ENCODE measurements around the gene RNASET2. TPM values are rescaled to one million over a fixed set of nuclear protein-coding genes. Genes with fewer than 3 reads are reported as not detected.

RNASET2 gene
- total and polyA plus RNA-seq, 2 of the 13 experiments (the other 11 are each of a cell fraction or from before 2014, with no cell fraction given) = 44.6 to 597 TPM

DNA sequence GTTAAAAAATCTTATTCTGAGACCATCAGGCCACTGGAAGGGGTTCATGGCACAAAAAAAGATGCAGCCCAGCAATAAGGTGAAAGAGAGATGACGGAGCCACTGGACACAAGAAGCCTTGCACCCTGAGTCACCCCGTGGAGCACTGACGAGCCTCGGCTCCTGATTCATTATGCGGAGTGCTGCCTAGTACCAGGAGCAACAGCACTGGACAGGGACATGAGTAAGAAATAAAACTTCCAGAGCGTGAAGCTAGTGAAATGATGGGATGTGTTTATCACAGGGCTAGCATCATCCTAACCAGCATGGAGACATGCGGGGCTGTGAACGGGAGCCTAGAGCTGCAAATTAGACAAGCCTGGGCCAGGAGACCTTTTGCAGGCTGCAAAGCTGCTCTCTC is 53.3 kb downstream of the RNASET2 start:
- no peak for ATAC-seq

DNA sequence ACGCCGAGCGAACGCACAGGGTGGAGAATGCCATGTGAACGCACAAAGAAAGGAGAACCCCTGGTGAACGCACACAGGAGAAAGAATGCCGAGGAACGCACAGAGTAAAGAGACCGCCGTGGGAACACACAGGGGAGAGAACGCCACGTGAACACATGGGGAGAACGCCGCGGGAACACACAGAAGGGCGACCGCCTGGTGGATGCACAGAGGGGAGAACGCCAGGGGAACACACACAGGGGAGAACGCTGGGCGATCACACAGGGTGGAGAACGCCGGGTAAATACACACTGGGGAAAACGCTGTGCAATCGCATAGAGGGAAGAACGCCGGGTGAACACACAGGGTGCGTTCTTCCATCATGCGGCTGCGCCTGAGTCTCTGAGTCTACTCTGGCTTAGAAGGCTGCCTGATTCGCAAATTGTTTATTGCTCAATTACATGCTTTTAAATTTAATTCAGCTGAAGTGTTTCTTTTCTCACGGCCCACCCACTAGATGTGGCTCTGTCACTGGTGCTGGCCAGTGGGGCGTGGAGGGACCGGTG is 54.1 kb downstream of the RNASET2 start:
- BruUV-seq (replicated peaks) = no TSS peak
- Histone ChIP-seq H3K27me3 (ENCODE audit: control insufficient read depth in 1 of 2, insufficient read depth in 2 of 2, low read length in 2 of 2) (no peaks in the 10 kb centered on the region), H3K9ac (ENCODE audit: insufficient read depth, low read depth, low read length) (no peak overlapping the region), H4K20me1 (ENCODE audit: insufficient read depth, low read length) (no peaks in the 10 kb centered on the region), H3K27ac (ENCODE audit: extremely low read length, insufficient read depth, low read length) (no peak overlapping the region), H2AFZ (ENCODE audit: low read length) (no peak overlapping the region), H3K9me3 (ENCODE audit: low read length) (no peaks in the 10 kb centered on the region), H3K4me2 (ENCODE audit: low read depth, low read length) (no peak overlapping the region), H3K4me3 (replicated peaks in 1 of 3; ENCODE audit: insufficient read depth in 1 of 3, low read depth in 2 of 3, low read length in 3 of 3) (no peak overlapping the region), H3K4me1 (ENCODE audit: insufficient read depth, low read length) (no peaks in the 10 kb centered on the region), H3K79me2 (ENCODE audit: insufficient read depth, low read length) (no peaks in the 10 kb centered on the region), H3K36me3 (replicated peaks in 1 of 2; ENCODE audit: control insufficient read depth in 1 of 2, insufficient read depth in 2 of 2, low read length in 2 of 2) (no peaks in the 10 kb centered on the region)
- ATAC-seq (no peak), DNase-seq (ENCODE audit: low spot score) (no peak), FAIRE-seq (no peak)
- in situ Hi-C loops (cut with HindIII; ENCODE audit: extremely low pct_ligation_motif_present, low pct_unique_long_range_greater_than_20kb) = no loop called here
- ChIA-PET CTCF (ENCODE audit: low intra/inter-chr PET ratio, low total read pairs) (no interaction called here), POLR2A (no interaction called here)
- 78% methylated on average over 33 of the region's 33 CpGs for WGBS (ENCODE audit: low lambda C conversion rate)
- intact Hi-C loops (cut with micrococcal nuclease; ENCODE audit: unreplicated experiment) = no loop called here
- TF ChIP-seq ZFP36 (IDR thresholded peaks at IDR 0.05; ENCODE audit: borderline replicate concordance, low read depth, low read length, partially characterized antibody) = no peak
- TF ChIP-seq, protein P1, sequence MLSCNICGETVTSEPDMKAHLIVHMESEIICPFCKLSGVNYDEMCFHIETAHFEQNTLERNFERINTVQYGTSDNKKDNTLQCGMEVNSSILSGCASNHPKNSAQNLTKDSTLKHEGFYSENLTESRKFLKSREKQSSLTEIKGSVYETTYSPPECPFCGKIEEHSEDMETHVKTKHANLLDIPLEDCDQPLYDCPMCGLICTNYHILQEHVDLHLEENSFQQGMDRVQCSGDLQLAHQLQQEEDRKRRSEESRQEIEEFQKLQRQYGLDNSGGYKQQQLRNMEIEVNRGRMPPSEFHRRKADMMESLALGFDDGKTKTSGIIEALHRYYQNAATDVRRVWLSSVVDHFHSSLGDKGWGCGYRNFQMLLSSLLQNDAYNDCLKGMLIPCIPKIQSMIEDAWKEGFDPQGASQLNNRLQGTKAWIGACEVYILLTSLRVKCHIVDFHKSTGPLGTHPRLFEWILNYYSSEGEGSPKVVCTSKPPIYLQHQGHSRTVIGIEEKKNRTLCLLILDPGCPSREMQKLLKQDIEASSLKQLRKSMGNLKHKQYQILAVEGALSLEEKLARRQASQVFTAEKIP (CRISPR knock-in tag; IDR thresholded peaks at IDR 0.05; ENCODE audit: borderline replicate concordance) = no peak
- no peak for TF ChIP-seq CENPX (CRISPR knock-in tag; IDR thresholded peaks at IDR 0.05)
- TF ChIP-seq MED8 (CRISPR knock-in tag; IDR thresholded peaks at IDR 0.05; ENCODE audit: insufficient replicate concordance) = no peak
- TF ChIP-seq ZBTB1 (CRISPR knock-in tag; IDR thresholded peaks at IDR 0.05; ENCODE audit: borderline replicate concordance) = no peak
- TF ChIP-seq, protein P2, sequence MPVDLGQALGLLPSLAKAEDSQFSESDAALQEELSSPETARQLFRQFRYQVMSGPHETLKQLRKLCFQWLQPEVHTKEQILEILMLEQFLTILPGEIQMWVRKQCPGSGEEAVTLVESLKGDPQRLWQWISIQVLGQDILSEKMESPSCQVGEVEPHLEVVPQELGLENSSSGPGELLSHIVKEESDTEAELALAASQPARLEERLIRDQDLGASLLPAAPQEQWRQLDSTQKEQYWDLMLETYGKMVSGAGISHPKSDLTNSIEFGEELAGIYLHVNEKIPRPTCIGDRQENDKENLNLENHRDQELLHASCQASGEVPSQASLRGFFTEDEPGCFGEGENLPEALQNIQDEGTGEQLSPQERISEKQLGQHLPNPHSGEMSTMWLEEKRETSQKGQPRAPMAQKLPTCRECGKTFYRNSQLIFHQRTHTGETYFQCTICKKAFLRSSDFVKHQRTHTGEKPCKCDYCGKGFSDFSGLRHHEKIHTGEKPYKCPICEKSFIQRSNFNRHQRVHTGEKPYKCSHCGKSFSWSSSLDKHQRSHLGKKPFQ (CRISPR knock-in tag; IDR thresholded peaks at IDR 0.05; ENCODE audit: insufficient replicate concordance) = no peak
- no peak for TF ChIP-seq FOXO1 (CRISPR knock-in tag; IDR thresholded peaks at IDR 0.05)
- TF ChIP-seq RXRB (CRISPR knock-in tag; IDR thresholded peaks at IDR 0.05; ENCODE audit: borderline replicate concordance) = no peak
- no peak for TF ChIP-seq SP1 (IDR thresholded peaks at IDR 0.05)
- no peak for TF ChIP-seq SP1 (CRISPR knock-in tag; IDR thresholded peaks at IDR 0.05)
- TF ChIP-seq ZNF737 (CRISPR knock-in tag; IDR thresholded peaks at IDR 0.05; ENCODE audit: borderline replicate concordance) = no peak

More for the DNA sequence above, 53.3 kb downstream of the RNASET2 start:
- H2AFZ ChIP-seq (ENCODE audit: low read length) = no peak overlapping the region
- BruUV-seq (replicated peaks) = no TSS peak
- in situ Hi-C loops (cut with HindIII; ENCODE audit: extremely low pct_ligation_motif_present, low pct_unique_long_range_greater_than_20kb) = no loop called here
- FAIRE-seq = no peak
- H3K9ac ChIP-seq (ENCODE audit: insufficient read depth, low read depth, low read length) = no peak overlapping the region
- H3K4me2 ChIP-seq (ENCODE audit: low read depth, low read length) = no peak overlapping the region
- H4K20me1 ChIP-seq (ENCODE audit: insufficient read depth, low read length) = no peaks in the 10 kb centered on the region
- TF ChIP-seq BCL6 (CRISPR knock-in tag; IDR thresholded peaks at IDR 0.05) (no peak), EZH2 (conservative IDR thresholded peaks at IDR 0.05; ENCODE audit: low read depth, low read length) (no peak), ZIK1 (CRISPR knock-in tag; IDR thresholded peaks at IDR 0.05; ENCODE audit: borderline replicate concordance, low read depth) (no peak)
- TF ChIP-seq, protein P3, sequence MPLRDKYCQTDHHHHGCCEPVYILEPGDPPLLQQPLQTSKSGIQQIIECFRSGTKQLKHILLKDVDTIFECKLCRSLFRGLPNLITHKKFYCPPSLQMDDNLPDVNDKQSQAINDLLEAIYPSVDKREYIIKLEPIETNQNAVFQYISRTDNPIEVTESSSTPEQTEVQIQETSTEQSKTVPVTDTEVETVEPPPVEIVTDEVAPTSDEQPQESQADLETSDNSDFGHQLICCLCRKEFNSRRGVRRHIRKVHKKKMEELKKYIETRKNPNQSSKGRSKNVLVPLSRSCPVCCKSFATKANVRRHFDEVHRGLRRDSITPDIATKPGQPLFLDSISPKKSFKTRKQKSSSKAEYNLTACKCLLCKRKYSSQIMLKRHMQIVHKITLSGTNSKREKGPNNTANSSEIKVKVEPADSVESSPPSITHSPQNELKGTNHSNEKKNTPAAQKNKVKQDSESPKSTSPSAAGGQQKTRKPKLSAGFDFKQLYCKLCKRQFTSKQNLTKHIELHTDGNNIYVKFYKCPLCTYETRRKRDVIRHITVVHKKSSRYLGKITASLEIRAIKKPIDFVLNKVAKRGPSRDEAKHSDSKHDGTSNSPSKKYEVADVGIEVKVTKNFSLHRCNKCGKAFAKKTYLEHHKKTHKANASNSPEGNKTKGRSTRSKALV (CRISPR knock-in tag; IDR thresholded peaks at IDR 0.05) = no peak
- WGBS (ENCODE audit: low lambda C conversion rate) = 86% methylated on average over 8 of the region's 8 CpGs
- DNase-seq (ENCODE audit: low spot score) = no peak
- no peaks in the 10 kb centered on the region for H3K79me2 ChIP-seq (ENCODE audit: insufficient read depth, low read length)
- no peaks in the 10 kb centered on the region for H3K9me3 ChIP-seq (ENCODE audit: low read length)
- H3K27ac ChIP-seq (ENCODE audit: extremely low read length, insufficient read depth, low read length) = no peak overlapping the region
- no peaks in the 10 kb centered on the region for H3K4me1 ChIP-seq (ENCODE audit: insufficient read depth, low read length)
- POLR2A ChIA-PET = no interaction called here
- intact Hi-C loops (cut with micrococcal nuclease; ENCODE audit: unreplicated experiment) = no loop called here
- no peaks in the 10 kb centered on the region for H3K27me3 ChIP-seq (ENCODE audit: control insufficient read depth in 1 of 2, insufficient read depth in 2 of 2, low read length in 2 of 2)
- H3K36me3 ChIP-seq (replicated peaks in 1 of 2; ENCODE audit: control insufficient read depth in 1 of 2, insufficient read depth in 2 of 2, low read length in 2 of 2) = no peaks in the 10 kb centered on the region
- H3K4me3 ChIP-seq (replicated peaks in 1 of 3; ENCODE audit: insufficient read depth in 1 of 3, low read depth in 2 of 3, low read length in 3 of 3) = no peak overlapping the region
- CTCF ChIA-PET (ENCODE audit: low intra/inter-chr PET ratio, low total read pairs) = no interaction called here

Data from HepG2 (cell line).